A673 (cell line): Measurements from ENCODE around the gene PACS2. TPM values are rescaled to one million over a fixed set of nuclear protein-coding genes. Genes with fewer than 3 reads are reported as not detected.

Experiments used
- BruUV-seq: library from RNA; stranded (reverse); fragments of 400-500 nt; replicated peaks from 2 replicates; lab custom pipeline; 2021; lab: Mats Ljungman, UMichigan
- CTCF ChIA-PET: fragments of 300-600 bp; sonication (Branson Sonifier 250); formaldehyde crosslinking; loops from one replicate; lab custom pipeline; 2022; ENCODE audit warnings: antibody characterized with exemption; lab: Charles Lee
- POLR2A ChIA-PET: fragments of 300-600 bp; sonication (Branson Sonifier 250); formaldehyde crosslinking; loops from one replicate; lab custom pipeline; 2022; ENCODE audit warnings: antibody characterized with exemption; ENCODE audit not compliant: low non-redundant PET; lab: Charles Lee
- DNase-seq: peaks from one replicate; pipeline ENCODE4 v3.0.0-alpha.2; 2015; ENCODE audit warnings: low spot score
- H3K27ac ChIP-seq: fragments of 200-600 bp; sonication (generic); 2 replicates; pipeline ENCODE4 v1.5.1; 2016; ENCODE audit warnings: mixed run types, low read depth, mild to moderate bottlenecking, mixed read lengths, antibody characterized with exemption, low read length; ENCODE audit not compliant: poor library complexity, severe bottlenecking
- H3K27me3 ChIP-seq: fragments of 200-600 bp; sonication (generic); replicated peaks from 2 replicates; pipeline ENCODE4 v1.6.1; 2017; ENCODE audit warnings: mixed run types, low read depth, mild to moderate bottlenecking, mixed read lengths, antibody characterized with exemption, low read length; ENCODE audit not compliant: insufficient read depth, poor library complexity
- H3K36me3 ChIP-seq: fragments of 200-600 bp; sonication (generic); 2 replicates; pipeline ENCODE4 v1.6.1; 2016; ENCODE audit warnings: mixed run types, mild to moderate bottlenecking, mixed read lengths, antibody characterized with exemption, low read length; ENCODE audit not compliant: insufficient read depth, poor library complexity, severe bottlenecking
- H3K4me1 ChIP-seq: fragments of 200-600 bp; sonication (generic); 2 replicates; pipeline ENCODE4 v1.6.1; 2017; ENCODE audit warnings: mixed run types, mild to moderate bottlenecking, mixed read lengths, antibody characterized with exemption, low read length; ENCODE audit not compliant: insufficient read depth, poor library complexity, severe bottlenecking
- H3K4me3 ChIP-seq: fragments of 200-600 bp; sonication (generic); 2 replicates; pipeline ENCODE4 v1.5.1; 2016; ENCODE audit warnings: low read depth, mixed run types, mild to moderate bottlenecking, mixed read lengths, low read length; ENCODE audit not compliant: poor library complexity, severe bottlenecking
- H3K9me3 ChIP-seq: fragments of 200-600 bp; sonication (generic); 2 replicates; pipeline ENCODE4 v1.6.1; 2016; ENCODE audit warnings: mixed run types, low read depth, mild to moderate bottlenecking, mixed read lengths, antibody characterized with exemption, low read length; ENCODE audit not compliant: poor library complexity, severe bottlenecking
- CTCF ChIP-seq: fragments of 300-800, 200-600 bp; sonication (generic); conservative IDR thresholded peaks from 2 replicates; pipeline ENCODE4 v1.5.1; 2017; ENCODE audit warnings: low read depth, mild to moderate bottlenecking, antibody characterized with exemption, low read length, moderate library complexity, mixed read lengths
- EZH2 ChIP-seq: fragments of 200-600 bp; sonication (generic); IDR thresholded peaks from 2 replicates; pipeline ENCODE4 v1.6.1; 2017; ENCODE audit warnings: borderline replicate concordance, low read depth, mild to moderate bottlenecking, mixed read lengths, antibody characterized with exemption, low read length; ENCODE audit not compliant: poor library complexity, severe bottlenecking
- intact Hi-C: fragments of 100-400 bp; cut with micrococcal nuclease; formaldehyde crosslinking; loops from one replicate; pipeline ENCODE4 v1.10.0; 2022; ENCODE audit not compliant: unreplicated experiment
- total RNA-seq: library from RNA; stranded (reverse); gene quantifications from 2 replicates; pipeline ENCODE4 v1.2.3, GENCODE V29; 2021

Gene PACS2
- total RNA-seq, 1 experiment from 2014 or later: 52.5 TPM

GRCh38 chr14:105440554-105440900 lies 126.0 kb downstream of the PACS2 start:
- DNase-seq: no peak
- peaks cover 28% of the 10 kb centered on the region for H3K36me3 ChIP-seq
- no TSS peak for BruUV-seq
- no peaks in the 10 kb centered on the region for H3K9me3 ChIP-seq
- no peaks in the 10 kb centered on the region for H3K27me3 ChIP-seq
- TF ChIP-seq EZH2 (no peak), CTCF (no peak)
- intact Hi-C loops: no loop called here
- ChIA-PET CTCF (interaction anchor here (0.8 to 1.0 kb wide), 2 partner anchors 49 to 93 kb away, joined by 3 to 4 read pairs; no protein-coding TSS in a partner anchor), POLR2A (no interaction called here)
- H3K4me3 ChIP-seq: no peak overlapping the region
- H3K4me1 ChIP-seq: peaks cover 6% of the 10 kb centered on the region
- peak overlapping the region; percentile 40 for H3K27ac ChIP-seq

GRCh38 chr14:105440992-105441391 lies 126.4 kb downstream of the PACS2 start:
- POLR2A ChIA-PET: no interaction called here
- H3K4me1 ChIP-seq: peaks cover 6% of the 10 kb centered on the region
- no peaks in the 10 kb centered on the region for H3K27me3 ChIP-seq
- CTCF ChIA-PET: no interaction called here
- TF ChIP-seq EZH2 (no peak), CTCF (no peak)
- no peak overlapping the region for H3K4me3 ChIP-seq
- H3K36me3 ChIP-seq: peaks cover 29% of the 10 kb centered on the region
- H3K27ac ChIP-seq: peak overlapping the region; percentile 40
- no peaks in the 10 kb centered on the region for H3K9me3 ChIP-seq
- DNase-seq: no peak
- BruUV-seq: no TSS peak
- intact Hi-C loops: no loop called here

- POLR2A ChIA-PET: no interaction called here
- Histone ChIP-seq H3K9me3 (no peaks in the 10 kb centered on the region), H3K4me1 (peaks cover 6% of the 10 kb centered on the region)
Observed at GRCh38 chr14:105442125-105442524, 127.6 kb downstream of the PACS2 start.

More at GRCh38 chr14:105442125-105442524, 127.6 kb downstream of the PACS2 start:
- Histone ChIP-seq H3K36me3 (peaks cover 37% of the 10 kb centered on the region), H3K27me3 (no peaks in the 10 kb centered on the region), H3K27ac (no peak overlapping the region), H3K4me3 (no peak overlapping the region)
- CTCF ChIA-PET: no interaction called here
- TF ChIP-seq CTCF: no peak
- no peak for TF ChIP-seq EZH2
- BruUV-seq: TSS peak; percentile 20
- intact Hi-C loops: no loop called here
- DNase-seq: no peak
